NCI-H1092 (cell line): ENCODE data around the gene IQCK.

Experiments used
- DNase-seq: peaks from one replicate; lab custom pipeline; 2025; lab: John Stamatoyannopoulos, UW

IQCK gene

DNA sequence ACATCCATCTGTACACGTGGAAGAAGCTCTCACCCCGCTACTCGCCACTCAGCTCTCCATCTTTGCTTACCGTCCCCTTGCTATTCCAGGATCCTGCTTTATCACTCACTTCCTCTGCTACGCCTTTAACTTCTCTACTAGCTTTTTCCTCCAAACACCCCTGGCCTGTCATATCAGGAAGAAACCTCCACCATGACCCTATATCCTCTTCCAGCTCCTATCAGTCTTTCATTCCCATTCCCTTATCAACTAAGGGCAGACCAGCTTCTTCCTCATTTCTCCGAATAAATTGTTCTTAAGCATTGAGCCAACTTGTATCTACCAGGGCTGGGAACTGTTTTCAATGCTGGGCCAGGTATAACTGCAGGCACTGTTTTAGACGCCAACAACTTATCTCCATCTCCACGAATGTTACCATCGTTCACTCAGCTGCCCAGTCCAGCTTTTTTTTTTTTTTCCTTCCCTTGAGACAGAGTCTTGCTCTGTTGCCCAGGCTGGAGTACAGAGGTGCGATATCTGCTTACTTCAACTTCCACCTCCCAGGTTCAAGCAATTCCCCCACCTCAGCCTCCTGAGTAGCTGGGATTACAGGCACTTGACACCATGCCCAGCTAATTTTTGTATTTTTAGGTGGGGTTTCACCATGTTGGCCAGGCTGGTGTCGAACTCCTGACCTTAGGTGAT lies 4.3 kb downstream of the IQCK start:
- no peak for DNase-seq

DNA sequence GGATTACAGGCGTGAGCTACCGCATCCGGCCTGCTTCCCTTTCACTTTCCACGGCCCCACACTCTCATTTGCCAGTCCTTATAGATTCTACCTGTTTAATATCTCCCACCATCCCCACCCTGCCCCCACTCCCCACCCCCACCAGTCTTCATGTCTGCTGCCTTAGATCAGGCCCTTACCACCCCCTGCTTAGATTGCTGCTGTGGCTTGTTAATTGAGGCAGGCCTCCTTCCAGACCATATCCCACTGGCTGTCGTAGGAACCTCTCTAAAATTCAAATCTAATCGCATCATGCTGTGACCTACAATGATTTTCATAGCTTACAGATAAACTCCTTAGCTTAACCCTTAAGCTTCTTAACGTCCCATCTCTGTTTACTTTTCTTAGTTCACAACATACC lies 4.9 kb downstream of the IQCK start:
- no peak for DNase-seq

DNA sequence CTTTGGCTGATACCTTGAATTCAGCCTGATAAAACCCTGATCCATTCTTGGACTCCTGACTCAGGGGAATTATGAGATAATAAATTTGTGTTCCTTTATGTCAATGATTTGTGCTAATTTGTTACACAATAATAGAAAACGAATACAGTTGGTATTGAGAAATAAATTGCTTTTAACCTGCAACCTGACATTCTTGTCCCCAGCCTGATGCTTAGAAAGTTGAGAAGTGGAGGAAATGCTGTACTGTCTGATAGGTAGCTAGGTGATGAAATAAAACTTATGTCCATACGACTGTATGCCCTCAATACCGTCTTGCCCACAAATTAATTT lies 10.5 kb downstream of the IQCK start:
- no peak for DNase-seq

DNA sequence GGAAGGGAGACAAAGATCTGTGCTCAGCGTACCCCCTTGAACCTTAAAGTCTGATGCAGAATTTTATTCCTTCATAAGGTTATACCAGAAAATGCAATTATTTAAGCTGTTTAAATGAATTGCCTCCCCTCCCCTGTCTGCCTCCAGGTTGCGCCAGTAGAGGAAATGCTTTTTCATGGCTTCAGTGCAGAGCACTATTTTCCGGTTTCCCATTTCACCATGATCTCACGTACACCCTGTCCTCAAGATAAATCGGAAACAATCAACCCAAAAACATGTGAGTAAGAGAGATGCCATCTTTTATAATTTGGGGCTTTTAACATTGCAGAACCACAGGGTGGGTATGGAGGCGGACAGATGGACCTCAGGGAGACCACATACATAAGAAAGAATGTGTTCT lies 15.5 kb downstream of the IQCK start:
- no peak for DNase-seq

DNA sequence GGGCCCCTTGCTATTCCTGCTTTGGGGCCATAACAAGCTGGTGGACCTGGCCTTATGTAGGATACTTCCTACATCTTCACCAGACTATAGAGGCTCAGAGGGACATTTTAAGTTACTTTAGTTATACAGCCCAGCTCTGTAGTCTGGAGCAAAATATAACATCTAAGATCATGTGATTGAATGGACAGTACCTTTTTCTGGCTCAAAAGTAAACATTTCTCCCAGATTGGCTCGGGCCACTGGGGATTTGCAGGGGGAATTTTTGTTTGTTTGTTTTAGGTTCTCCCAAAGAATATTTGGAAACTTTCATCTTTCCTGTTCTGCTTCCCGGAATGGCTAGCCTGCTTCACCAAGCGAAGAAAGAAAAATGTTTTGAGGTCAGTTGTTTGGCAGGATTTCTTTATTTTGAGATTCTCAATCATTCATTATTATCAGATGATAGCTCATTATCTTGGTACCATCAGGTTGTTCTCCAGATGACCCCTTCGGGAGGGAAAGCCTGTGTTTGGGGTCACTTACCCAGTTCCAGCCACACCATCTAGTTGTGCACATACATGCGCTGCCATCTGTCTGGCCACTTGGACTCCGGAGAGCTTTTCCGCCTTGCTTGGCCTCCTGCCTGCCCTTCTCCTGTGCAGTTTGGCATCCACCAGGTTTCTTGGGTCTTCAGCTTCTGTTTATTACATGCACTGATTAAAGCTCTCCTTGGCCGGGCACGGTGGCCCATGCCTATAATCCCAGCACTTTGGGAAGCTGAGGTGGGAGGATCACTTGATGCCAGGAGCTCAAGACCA lies 17.2 kb downstream of the IQCK start:
- no peak for DNase-seq

DNA sequence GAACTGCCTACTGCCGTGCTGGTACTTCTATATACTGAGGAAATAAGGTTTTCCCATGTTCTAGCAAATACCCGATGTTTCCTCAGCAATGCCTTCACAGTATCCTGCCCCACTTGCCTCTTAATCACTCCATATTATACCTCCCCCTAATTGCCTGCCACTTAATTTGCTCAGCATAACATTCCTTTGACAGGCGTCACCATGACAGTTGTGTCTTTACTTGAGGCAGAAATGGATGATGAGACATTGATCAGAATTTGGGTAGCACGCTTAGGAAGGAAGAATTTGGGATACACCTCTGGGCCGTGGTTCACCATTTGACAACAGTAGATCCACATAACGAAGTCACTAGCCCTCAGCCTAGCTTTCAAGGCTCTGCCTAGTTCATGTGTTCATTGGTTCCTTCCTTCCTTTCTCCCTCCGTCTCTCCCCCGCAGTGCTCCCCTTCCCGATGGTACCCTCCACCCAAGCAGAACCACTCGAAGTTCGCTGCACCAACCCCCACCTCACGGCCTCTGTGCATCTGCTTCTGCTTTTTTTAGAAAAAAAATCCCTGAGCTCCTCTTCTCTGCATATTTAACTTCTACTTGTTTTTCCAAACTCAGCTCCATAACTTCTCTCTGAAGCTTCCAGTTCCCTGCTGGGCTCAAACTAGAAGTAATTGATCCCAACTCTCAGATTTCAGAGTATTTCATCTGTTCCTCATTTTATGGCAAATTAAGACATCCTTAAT lies 19.4 kb downstream of the IQCK start:
- no peak for DNase-seq

DNA sequence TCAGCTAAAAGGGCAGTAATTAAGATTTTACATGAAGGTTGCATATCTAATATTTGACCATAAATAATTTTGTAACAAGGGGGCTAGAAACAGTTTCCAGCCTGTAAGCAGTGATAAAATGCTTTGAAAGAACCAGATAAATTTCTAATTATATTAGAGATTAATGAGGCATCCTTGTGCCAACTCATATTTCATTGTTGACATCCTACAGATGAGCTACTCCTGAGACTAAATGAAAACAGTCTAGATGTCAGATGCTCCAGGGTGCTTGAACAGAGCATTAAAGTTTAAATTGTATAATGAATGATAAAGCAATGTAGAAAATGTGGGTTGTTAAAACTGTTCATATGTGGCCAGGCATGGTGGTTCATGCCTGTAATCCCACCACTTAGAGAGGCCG lies 23.3 kb downstream of the IQCK start:
- DNase-seq = no peak

DNA sequence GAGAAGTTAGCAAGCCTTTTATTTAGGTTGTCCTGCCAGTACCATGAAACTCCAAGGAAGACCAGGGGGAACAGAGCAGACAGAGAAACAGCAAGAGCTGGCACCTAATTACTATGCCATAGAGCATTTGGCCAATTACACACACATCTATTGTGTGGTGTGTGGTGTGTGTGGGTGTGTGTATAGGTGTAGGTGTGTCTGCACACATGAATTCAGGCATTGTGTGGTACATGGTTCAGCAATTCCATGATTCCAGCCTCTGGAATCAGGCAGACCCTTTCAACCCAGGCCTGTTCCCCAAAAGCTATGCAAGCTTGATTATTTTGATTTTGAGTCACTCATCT lies 25.7 kb downstream of the IQCK start:
- DNase-seq = no peak

DNA sequence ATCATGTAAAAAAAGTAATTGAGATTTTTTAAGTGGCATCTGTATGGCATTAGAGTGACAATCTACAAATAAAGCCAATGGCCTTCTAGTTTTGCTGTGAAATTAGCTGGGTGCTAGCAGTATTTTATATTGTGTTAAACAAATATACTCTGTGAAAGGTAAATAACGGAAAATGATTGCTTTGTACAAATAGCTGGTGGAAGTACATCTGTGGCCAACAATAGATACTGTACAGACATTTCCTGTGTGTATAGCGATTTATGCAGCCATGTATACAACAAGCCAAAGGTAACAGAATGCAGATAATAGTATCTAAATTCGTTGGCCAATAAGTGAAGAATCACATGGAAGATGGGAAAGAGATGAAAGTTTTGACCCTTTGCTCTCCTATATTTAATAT lies 26.6 kb downstream of the IQCK start:
- no peak for DNase-seq

DNA sequence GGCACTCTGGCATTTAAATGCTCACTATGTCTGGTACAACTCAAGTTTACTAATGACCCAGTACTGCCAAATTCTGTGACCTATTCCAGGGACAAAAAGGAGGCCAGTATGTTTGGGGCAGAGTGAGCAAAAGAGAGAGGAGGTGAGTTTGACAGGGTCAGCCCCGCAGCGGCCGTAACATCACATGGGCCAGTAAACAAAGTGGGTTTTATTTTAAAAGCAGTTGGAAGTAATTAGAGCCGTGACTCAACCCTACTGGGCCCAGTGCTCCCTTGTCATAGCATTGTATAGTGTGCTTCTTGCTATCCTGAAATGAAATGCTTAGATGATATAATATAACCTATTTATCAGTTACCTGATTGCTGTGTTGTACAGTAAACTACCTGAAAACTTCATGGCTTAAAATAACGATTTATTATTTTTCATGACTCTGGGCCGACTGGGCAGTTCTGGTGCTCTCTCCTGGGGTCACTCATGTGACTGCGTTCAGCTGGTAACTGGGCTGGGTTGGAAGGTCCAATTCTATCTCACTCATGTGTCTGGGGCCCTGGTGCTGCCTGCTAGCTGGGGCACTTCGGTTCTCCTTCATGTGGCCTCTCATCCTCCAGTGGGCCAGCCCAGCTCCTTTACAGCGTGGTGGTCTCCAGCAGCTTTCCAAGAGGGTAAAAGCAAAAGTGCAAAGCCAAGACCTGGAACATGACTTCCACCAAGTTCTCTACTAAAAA lies 27.4 kb downstream of the IQCK start:
- no peak for DNase-seq

DNA sequence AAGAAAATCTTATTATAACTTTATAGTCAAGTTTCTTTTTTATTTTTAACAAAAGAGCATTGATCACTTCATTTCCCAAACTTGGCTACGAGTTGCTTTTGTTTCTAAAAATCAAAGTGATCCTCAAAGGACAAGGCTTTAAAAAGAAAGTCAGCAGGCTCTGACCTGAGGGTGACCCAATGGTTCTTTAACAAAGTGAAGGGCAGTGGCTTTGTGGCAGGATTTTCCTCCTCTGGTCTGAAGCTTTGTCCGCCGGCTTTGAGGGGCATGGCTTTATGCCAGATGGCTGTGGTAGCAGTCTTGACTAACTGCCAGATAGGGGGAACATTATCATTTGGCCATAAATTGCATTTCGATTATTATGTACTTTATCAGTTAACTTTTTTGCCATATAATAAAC lies 28.5 kb downstream of the IQCK start:
- no peak for DNase-seq

DNA sequence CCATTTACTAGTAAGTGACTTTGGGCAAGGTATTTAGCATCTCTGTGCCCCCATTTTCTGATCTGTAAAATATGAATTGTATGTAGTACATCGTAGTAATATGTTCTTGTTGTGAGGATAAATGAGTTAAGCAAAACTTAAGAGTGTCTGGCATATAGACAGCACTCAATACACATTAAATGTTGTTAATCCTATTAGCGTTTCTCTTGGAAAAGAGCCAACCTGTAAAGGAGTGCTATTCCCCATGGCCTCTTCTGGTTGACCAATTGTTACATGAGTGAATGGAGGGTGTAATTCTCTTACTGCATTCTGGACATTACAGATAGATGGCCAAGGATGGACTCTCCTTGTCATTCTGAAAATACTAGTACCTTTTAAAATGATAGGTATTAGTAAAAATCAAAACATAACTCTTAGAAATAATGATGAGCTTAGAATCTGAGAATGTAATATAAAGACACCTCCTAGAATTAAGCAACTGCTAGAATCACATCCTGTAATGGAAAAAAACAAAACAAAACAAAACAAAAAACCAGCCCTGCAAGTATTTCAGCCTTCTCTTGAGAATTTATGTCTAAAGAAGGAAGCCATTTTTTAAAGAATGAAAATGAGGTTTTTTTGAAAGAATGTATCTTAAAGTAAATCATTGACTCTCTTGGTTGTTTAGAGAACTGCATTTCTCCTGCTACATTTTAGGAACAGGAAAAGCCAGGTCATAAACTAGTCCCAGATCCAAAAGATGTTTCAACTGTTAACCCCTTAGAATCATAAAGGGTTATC lies 30.5 kb downstream of the IQCK start:
- DNase-seq = no peak

DNA sequence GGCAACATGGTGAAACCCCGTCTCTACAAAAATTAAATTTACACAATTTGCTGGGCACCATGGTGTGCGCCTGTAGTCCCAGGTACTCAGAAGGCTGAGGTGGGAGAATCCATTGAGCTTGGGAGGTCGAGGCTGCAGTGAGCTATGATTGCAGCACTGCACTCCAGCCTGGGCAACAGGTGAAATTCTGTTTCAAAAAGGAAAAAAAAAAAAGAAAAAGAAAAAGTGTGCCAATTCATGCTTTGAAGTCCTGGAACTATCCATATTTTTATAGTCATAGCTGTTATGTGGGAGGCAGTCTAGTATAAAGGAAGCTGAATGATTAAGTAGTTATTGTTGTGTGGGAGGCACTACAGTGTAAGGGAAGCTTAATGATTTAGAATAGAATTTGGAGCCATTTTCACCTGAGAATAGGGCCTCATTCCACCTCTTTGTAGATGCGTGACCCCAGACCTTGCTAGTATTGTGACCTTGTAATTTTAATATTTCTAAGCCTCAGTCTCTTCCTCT lies 31.6 kb downstream of the IQCK start:
- no peak for DNase-seq

DNA sequence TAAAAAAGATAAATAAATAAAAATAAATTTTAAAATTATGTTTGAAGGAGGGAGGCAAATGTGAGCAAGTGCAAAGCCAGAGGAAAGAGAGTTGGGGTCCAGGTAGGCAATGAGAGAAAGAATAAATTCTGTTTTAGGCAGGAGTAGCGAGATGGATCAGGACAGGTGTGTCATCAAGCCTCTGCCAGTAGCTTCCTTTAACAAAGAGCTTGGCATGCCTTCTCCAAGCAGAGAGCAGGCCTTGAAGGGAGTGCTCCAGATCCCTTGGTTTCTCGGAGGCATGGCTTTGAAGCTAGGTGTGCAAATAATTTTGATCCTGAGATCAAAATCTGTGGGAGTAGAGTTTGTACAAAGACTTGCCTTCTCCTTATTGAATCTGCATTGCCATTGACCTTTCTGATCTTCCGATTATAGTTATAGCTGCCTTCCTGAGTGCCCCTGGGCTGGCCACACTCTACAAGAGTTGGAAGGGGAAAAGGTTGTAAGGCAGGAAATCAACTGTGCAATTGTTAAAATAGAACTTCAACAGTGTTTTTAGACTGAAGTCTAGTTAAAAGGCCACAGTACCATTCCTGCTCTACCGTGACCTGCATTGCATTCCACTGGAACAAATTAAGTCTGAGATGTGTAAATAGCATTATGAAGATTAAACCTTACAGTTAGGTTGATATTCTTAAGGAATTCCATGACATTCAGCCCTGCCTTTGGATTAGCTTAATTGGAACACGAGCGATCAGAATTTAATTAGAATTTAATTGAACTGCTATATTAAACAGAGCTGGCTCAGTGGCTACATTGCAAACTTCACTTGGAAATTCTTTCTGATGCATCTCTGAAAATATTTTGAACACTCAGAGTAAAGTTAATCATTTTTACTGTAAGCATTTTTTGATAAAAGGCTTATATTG lies 33.7 kb downstream of the IQCK start:
- no peak for DNase-seq

DNA sequence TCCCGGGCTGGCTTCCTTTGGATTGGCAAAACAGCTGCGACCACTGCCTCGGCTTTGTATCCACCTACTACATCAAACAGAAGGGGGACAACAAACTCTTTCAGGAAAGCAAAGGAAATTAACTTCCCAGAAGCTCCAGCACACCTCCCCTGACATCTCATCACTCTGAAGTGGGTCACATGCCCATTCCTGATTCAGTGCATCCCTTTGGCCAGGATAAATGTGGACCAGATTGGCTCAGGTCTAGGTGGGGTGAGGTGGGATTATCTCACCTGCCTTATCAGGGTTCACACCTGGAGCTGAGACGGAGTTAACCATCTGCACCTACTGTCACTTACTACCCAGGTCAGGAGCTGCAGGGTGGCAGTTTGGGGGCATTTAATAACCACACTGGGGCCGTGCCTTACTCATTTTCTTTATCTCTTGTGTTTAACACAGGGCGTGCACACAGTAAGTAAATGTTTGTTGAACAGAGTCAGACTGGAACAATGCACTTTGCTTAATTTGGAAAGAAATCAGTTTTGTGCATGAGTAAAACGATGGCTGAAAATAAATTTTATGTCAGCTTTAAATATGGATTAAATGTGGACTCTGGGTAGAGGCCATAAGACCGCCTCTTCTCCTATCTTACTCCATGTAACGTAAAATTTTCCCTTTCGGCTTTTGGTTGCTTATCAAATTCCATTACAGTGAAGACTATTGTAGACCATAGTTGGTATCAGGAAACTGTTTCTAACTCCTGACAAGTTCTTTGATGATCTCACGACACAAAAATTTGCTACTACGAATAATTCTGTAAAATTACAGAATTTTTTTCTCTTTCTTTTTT lies 36.0 kb downstream of the IQCK start:
- DNase-seq = no peak

DNA sequence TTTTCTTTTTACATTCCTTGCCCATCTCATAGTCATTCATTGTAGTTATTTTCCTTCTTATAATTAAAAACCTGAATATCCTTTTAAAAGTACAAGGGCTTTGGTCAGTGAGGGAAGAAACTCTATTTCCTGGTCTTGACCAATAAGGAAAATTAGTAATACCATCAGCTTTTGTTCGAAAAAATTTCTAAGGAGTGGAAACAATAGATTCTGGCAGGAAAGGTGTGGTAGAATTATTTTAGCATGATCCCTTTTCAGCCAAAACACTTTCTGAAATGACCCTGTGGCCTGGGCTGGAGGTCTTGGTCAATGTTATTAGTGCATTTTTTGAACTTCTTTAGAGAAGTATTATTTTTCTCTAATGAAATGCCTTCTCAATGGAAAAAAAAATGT lies 36.6 kb downstream of the IQCK start:
- DNase-seq = no peak

DNA sequence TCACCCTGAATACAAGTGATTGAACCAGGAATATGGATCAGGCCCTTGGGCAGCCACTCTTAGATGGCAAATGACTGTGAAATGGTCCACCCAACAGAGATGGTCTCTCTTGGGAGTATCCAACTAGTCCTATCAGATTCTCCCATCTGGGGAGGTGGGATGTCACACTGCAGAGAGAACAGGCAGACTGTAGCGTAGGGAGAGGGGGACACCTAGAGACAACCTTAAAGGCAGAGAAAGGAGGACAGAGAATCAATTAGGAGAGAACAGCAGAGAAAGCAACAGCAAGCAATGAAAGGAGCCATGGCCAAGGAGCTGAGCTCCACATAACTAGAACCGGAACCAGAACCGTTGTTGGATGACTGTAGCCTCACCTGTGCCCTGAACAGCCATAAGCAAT lies 37.2 kb downstream of the IQCK start:
- no peak for DNase-seq

DNA sequence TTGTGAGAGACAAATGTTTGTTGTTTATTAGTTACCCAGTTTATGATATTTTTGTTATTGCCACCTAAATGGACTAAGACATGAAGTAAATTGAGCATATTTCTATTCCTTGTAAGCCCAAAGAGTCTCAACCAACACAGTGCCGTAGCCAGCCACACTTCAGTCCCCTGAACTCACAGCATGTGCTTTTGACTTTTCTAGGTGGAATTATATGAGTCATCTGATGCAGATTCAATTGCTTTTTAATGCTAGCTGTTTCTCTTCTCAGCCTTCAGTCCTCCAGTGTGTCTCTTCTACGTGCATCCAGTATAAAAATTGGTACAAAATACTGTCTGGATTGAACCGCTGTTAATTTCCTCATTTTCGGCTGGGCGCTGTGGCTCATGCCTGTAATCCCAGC lies 39.0 kb downstream of the IQCK start:
- no peak for DNase-seq

DNA sequence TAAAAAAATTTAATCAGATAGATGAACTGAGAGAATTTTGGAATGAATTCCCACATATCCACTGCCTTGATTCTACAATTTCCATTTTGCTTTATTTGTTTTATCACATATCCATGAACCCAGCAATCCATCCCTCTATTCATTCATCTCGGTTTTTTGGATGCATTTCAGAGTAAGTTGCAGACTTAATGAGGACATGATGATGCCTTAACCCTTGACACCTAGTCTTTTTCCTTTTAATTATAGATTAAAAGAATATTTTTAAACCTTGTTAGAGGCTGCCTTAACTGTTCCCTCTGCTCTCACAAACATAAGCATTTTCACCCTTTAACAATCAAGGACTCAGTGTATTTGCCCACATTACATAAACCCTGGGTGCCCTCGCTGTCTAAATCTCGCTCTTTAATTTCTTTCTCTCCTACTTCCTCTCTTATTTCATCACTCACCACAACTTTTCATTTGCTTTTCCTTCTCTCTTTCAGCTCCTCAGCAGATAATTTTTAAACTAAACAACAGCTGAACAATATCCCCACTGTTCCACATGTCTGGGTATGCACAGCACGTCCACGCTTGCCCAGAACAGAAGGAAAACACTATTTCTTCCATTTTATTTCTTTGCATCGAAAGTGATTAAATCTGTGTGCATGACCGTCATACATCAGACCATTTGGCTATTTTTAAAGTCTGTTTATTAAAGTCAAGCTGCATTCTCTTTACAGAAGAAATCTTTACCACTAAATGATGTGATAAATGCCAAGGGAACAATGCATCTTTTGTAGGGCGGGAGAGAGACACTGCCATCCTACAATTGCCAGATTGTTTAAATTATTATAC lies 39.9 kb downstream of the IQCK start:
- no peak for DNase-seq
